ENCODE results near the gene XPO5. TPM values are rescaled to one million over a fixed set of nuclear protein-coding genes. Genes with fewer than 3 reads are reported as not detected.
"Not testable (repeated sequence)": the region's sequence is repeated elsewhere in the genome, so short reads cannot be mapped to it uniquely, and the experiment has no call there.

The XPO5 gene
- total RNA-seq, 4 donors from 2014 or later, result 24.1 to 49.8 (median 29.0) TPM

- Histone ChIP-seq H3K4me3 (no peak overlapping the region), H3K36me3 (peaks cover 51% of the 10 kb centered on the region), H3K4me1 (peaks cover 10% of the 10 kb centered on the region), H3K27me3 (no peaks in the 10 kb centered on the region), H3K9me3 (no peaks in the 10 kb centered on the region), H3K27ac (no peak overlapping the region)
- TF ChIP-seq POLR2A (IDR thresholded peaks at IDR 0.05), result no peak
- TF ChIP-seq POLR2AphosphoS5 (IDR thresholded peaks at IDR 0.05), result no peak
- TF ChIP-seq EP300 (IDR thresholded peaks at IDR 0.05), result no peak
- no peak for TF ChIP-seq CTCF (IDR thresholded peaks at IDR 0.05)
- WGBS, result 85% methylated on average over 5 of the region's 5 CpGs
- DNase-seq (ENCODE audit: low spot score in 2 of 2), result no peak
These were observed 4.9 kb downstream of the XPO5 start for GRCh38 chr6:43570876-43571441.

GRCh38 chr6:43559328-43559727 lies 16.5 kb downstream of the XPO5 start:
- no peaks in the 10 kb centered on the region for H3K9me3 ChIP-seq
- no peak for DNase-seq (ENCODE audit: low spot score in 2 of 2)
- no peaks in the 10 kb centered on the region for H3K27me3 ChIP-seq
- TF ChIP-seq POLR2AphosphoS5 (IDR thresholded peaks at IDR 0.05), result no peak
- TF ChIP-seq POLR2A (IDR thresholded peaks at IDR 0.05), result no peak
- no peak for TF ChIP-seq EP300 (IDR thresholded peaks at IDR 0.05)
- no peak for TF ChIP-seq CTCF (IDR thresholded peaks at IDR 0.05)
- H3K27ac ChIP-seq, result no peak overlapping the region
- no peak overlapping the region for H3K4me3 ChIP-seq
- no peaks in the 10 kb centered on the region for H3K4me1 ChIP-seq
- peaks cover 98% of the 10 kb centered on the region for H3K36me3 ChIP-seq

- 95% methylated on average over 7 of the region's 7 CpGs for WGBS
- not testable (repeated sequence) for H3K4me1 ChIP-seq; H3K9me3 ChIP-seq; H3K4me3 ChIP-seq; H3K27ac ChIP-seq; H3K27me3 ChIP-seq; DNase-seq (ENCODE audit: low spot score in 2 of 2)
- peaks cover 95% of the 10 kb centered on the region for H3K36me3 ChIP-seq
These were observed 18.2 kb downstream of the XPO5 start for GRCh38 chr6:43557620-43558019.

GRCh38 chr6:43547222-43547621 lies 28.6 kb downstream of the XPO5 start:
- Histone ChIP-seq H3K4me3 (no peak overlapping the region), H3K9me3 (no peaks in the 10 kb centered on the region), H3K36me3 (peaks cover 96% of the 10 kb centered on the region), H3K4me1 (no peaks in the 10 kb centered on the region), H3K27ac (no peak overlapping the region), H3K27me3 (no peaks in the 10 kb centered on the region)
- 82% methylated on average over 3 of the region's 3 CpGs for WGBS
- DNase-seq (ENCODE audit: low spot score in 2 of 2), result no peak
- no peak for TF ChIP-seq POLR2AphosphoS5 (IDR thresholded peaks at IDR 0.05)
- no peak for TF ChIP-seq EP300 (IDR thresholded peaks at IDR 0.05)
- TF ChIP-seq POLR2A (IDR thresholded peaks at IDR 0.05), result no peak
- TF ChIP-seq CTCF (IDR thresholded peaks at IDR 0.05), result no peak

GRCh38 chr6:43544461-43544860 lies 31.4 kb downstream of the XPO5 start:
- H3K9me3 ChIP-seq, result no peaks in the 10 kb centered on the region
- H3K4me1 ChIP-seq, result no peaks in the 10 kb centered on the region
- peaks cover 84% of the 10 kb centered on the region for H3K36me3 ChIP-seq
- H3K27ac ChIP-seq, result no peak overlapping the region
- H3K27me3 ChIP-seq, result no peaks in the 10 kb centered on the region
- DNase-seq (ENCODE audit: low spot score in 2 of 2), result no peak
- no peak overlapping the region for H3K4me3 ChIP-seq
- WGBS, result 67% methylated on average over 4 of the region's 4 CpGs
- TF ChIP-seq CTCF (IDR thresholded peaks at IDR 0.05) (no peak), POLR2A (IDR thresholded peaks at IDR 0.05) (no peak), EP300 (IDR thresholded peaks at IDR 0.05) (no peak), POLR2AphosphoS5 (IDR thresholded peaks at IDR 0.05) (no peak)

All from suprapubic skin (tissue), 4 donors.